Mucosa of descending colon (tissue), 3 donors: ENCODE data around the gene TUFM. TPM values are rescaled to one million over a fixed set of nuclear protein-coding genes. Genes with fewer than 3 reads are reported as not detected.

ENCODE experiments used
- ATAC-seq: fragments of 200-7000 bp; cut with Tn5 transposase; one replicate; pipeline ENCODE4 v1.9.1; 2020; ENCODE audit warnings: mild to moderate bottlenecking, moderate library complexity
- DNase-seq, 3 donors: peaks; one replicate each; pipeline ENCODE4 v3.0.0-alpha.2; 2020
- H3K36me3 ChIP-seq: fragments of 200-600 bp; one replicate; pipeline ENCODE4 v1.8.0; 2021; ENCODE audit warnings: low read depth, mild to moderate bottlenecking
- H3K4me1 ChIP-seq: fragments of 200-600 bp; one replicate; pipeline ENCODE4 v1.8.0; 2021; ENCODE audit warnings: low read depth, mild to moderate bottlenecking
- H3K4me3 ChIP-seq: fragments of 200-600 bp; one replicate; pipeline ENCODE4 v1.8.0; 2021; ENCODE audit warnings: mild to moderate bottlenecking
- H3K9me3 ChIP-seq: fragments of 200-600 bp; one replicate; pipeline ENCODE4 v1.8.0; 2021; ENCODE audit warnings: mild to moderate bottlenecking
- CTCF ChIP-seq: fragments of 200-600 bp; IDR thresholded peaks from one replicate; pipeline ENCODE4 v1.8.0; 2022; ENCODE audit warnings: antibody characterized with exemption, mild to moderate bottlenecking
- intact Hi-C, 2 donors: fragments of 100-400 bp; cut with DNase I in 1 of 2; cut with micrococcal nuclease in 1 of 2; formaldehyde crosslinking; loops; one replicate each; pipeline versions ENCODE4 v1.11.0 to v1.11.1; 2022; cut with DNase I, micrococcal nuclease
- total RNA-seq, 3 donors: library from RNA; stranded (reverse); fragmentation: NEBNext Ultra II Directional in 2 of 3; extraction: Animal tissue kit (Norgen Biotek cat#: 25700) in 2 of 3; gene quantifications; one replicate each; pipeline versions ENCODE4 v1.2.1 to v1.2.4, GENCODE V29; 2021 to 2023
- donor health status: DM: no; HTN: no; CAD: no; lungs with moderate emphysema.
- donor health status: DM: no; HTN: no; CAD: no.
- donor health status: DM: no; HTN: yes; CAD: no.

Gene TUFM
- total RNA-seq, 3 donors from 2014 or later, result 182 to 248 (median 220) TPM

GRCh38 chr16:28845761-28846079 is 428 bp downstream of the TUFM start:
- H3K4me1 ChIP-seq, result peaks cover 17% of the 10 kb centered on the region
- no peaks in the 10 kb centered on the region for H3K9me3 ChIP-seq
- ATAC-seq (peak; percentile 0), DNase-seq (no peak)
- H3K4me3 ChIP-seq, result peak overlapping the region; percentile 92
- intact Hi-C loops, result no loop called here
- peaks cover 11% of the 10 kb centered on the region for H3K36me3 ChIP-seq
- TF ChIP-seq CTCF, result no peak

GRCh38 chr16:28845293-28845692 is 855 bp downstream of the TUFM start:
- ATAC-seq, result peak; percentile 63

GRCh38 chr16:28844226-28844885 is 1.8 kb downstream of the TUFM start:
- ATAC-seq, result no peak
- no peak for TF ChIP-seq CTCF
- intact Hi-C loops, result no loop called here
- no peak overlapping the region for H3K4me3 ChIP-seq
- H3K36me3 ChIP-seq, result peaks cover 11% of the 10 kb centered on the region
- H3K4me1 ChIP-seq, result peaks cover 17% of the 10 kb centered on the region
- no peak for DNase-seq
- no peaks in the 10 kb centered on the region for H3K9me3 ChIP-seq

More at GRCh38 chr16:28845293-28845692, 855 bp downstream of the TUFM start:
- Histone ChIP-seq H3K4me1 (peaks cover 17% of the 10 kb centered on the region), H3K36me3 (peaks cover 11% of the 10 kb centered on the region), H3K9me3 (no peaks in the 10 kb centered on the region), H3K4me3 (peak overlapping the region; percentile 92)
- no peak for TF ChIP-seq CTCF
- intact Hi-C loops, result no loop called here
- DNase-seq, result peak in 1 of 3 donors; percentile 85

GRCh38 chr16:28843766-28844165 is 2.4 kb downstream of the TUFM start:
- no peak for TF ChIP-seq CTCF
- intact Hi-C loops, result no loop called here
- peaks cover 11% of the 10 kb centered on the region for H3K36me3 ChIP-seq
- no peak overlapping the region for H3K4me3 ChIP-seq
- H3K4me1 ChIP-seq, result peaks cover 17% of the 10 kb centered on the region
- ATAC-seq, result no peak
- H3K9me3 ChIP-seq, result no peaks in the 10 kb centered on the region
- no peak for DNase-seq

GRCh38 chr16:28842696-28843095 is 3.5 kb downstream of the TUFM start:
- Histone ChIP-seq H3K4me1 (peaks cover 17% of the 10 kb centered on the region), H3K4me3 (no peak overlapping the region), H3K9me3 (no peaks in the 10 kb centered on the region), H3K36me3 (peaks cover 11% of the 10 kb centered on the region)
- no peak for ATAC-seq
- intact Hi-C loops, result no loop called here
- TF ChIP-seq CTCF, result no peak
- no peak for DNase-seq
